ENCODE measurements around the gene HOMER3. TPM values are rescaled to one million over a fixed set of nuclear protein-coding genes. Genes with fewer than 3 reads are reported as not detected.
"Not testable (repeated sequence)": the region's sequence is repeated elsewhere in the genome, so short reads cannot be mapped to it uniquely, and the experiment has no call there.

HOMER3 gene
- total RNA-seq, 4 donors from 2014 or later, result 16.6 to 47.8 (median 40.6) TPM

- DNase-seq (ENCODE audit: low spot score) (no peak), ATAC-seq (ENCODE audit: low FRiP score) (no peak)
- no peak for TF ChIP-seq CTCF (IDR thresholded peaks at IDR 0.05)
Measured at GRCh38 chr19:18955042-18955441, 14.0 kb upstream of the HOMER3 start.

- no peak for ATAC-seq (ENCODE audit: low FRiP score)
- TF ChIP-seq CTCF (IDR thresholded peaks at IDR 0.05), result no peak
- no peak for DNase-seq (ENCODE audit: low spot score)
Measured at GRCh38 chr19:18954094-18954493, 13.1 kb upstream of the HOMER3 start.

GRCh38 chr19:18952364-18953003 lies 11.5 kb upstream of the HOMER3 start:
- ATAC-seq (ENCODE audit: low FRiP score); DNase-seq (ENCODE audit: low spot score): not testable (repeated sequence)

GRCh38 chr19:18951721-18952281 lies 10.8 kb upstream of the HOMER3 start:
- ATAC-seq (ENCODE audit: low FRiP score), result no peak
- no peak for TF ChIP-seq CTCF (IDR thresholded peaks at IDR 0.05)
- no peak for DNase-seq (ENCODE audit: low spot score)

GRCh38 chr19:18949858-18950257 lies 8.8 kb upstream of the HOMER3 start:
- ATAC-seq (ENCODE audit: low FRiP score) (no peak), DNase-seq (ENCODE audit: low spot score) (no peak)
- TF ChIP-seq CTCF (IDR thresholded peaks at IDR 0.05), result no peak

GRCh38 chr19:18948976-18949356 lies 7.9 kb upstream of the HOMER3 start:
- ATAC-seq (ENCODE audit: low FRiP score) (no peak), DNase-seq (ENCODE audit: low spot score) (no peak)
- no peak for TF ChIP-seq CTCF (IDR thresholded peaks at IDR 0.05)

- TF ChIP-seq CTCF (IDR thresholded peaks at IDR 0.05), result no peak
- ATAC-seq (ENCODE audit: low FRiP score) (no peak), DNase-seq (ENCODE audit: low spot score) (no peak)
Measured at GRCh38 chr19:18948075-18948975, 7.3 kb upstream of the HOMER3 start.
